ENCODE results near the gene ADSS1. TPM values are rescaled to one million over a fixed set of nuclear protein-coding genes. Genes with fewer than 3 reads are reported as not detected.

ADSS1 gene
- total RNA-seq, 4 donors from 2014 or later: 4.4 to 11.3 (median 7.1) TPM; not detected in 1

GRCh38 chr14:104738375-104739019, 14.5 kb downstream of the ADSS1 start:
- Histone ChIP-seq H3K4me1 (peaks cover 6 to 12% (median 9%) of the 10 kb centered on the region in 4 donors), H3K27me3 (no peaks in the 10 kb centered on the region), H3K36me3 (no peaks in the 10 kb centered on the region), H3K27ac (no peak overlapping the region), H3K9me3 (no peaks in the 10 kb centered on the region), H3K4me3 (no peak overlapping the region)
- intact Hi-C loops (cut with DNase I; ENCODE audit: low total_unique reads): no loop called here
- TF ChIP-seq EP300 (IDR thresholded peaks at IDR 0.05; ENCODE audit: low read depth) (no peak), POLR2A (IDR thresholded peaks at IDR 0.05) (no peak), POLR2AphosphoS5 (IDR thresholded peaks at IDR 0.05) (no peak)
- 90% methylated on average over 17 of the region's 18 CpGs; no CpG with 5 or more reads in 1 of the 2 donors for WGBS, 2 donors (ENCODE audit: low coverage in 1 of 2)
- DNase-seq: no peak
- in situ Hi-C loops (cut with MboI; ENCODE audit: low pct_ligation_motif_present in 1 of 4, low pct_unique_long_range_greater_than_20kb in 1 of 4, low sequenced_read_pairs in 3 of 4): no loop called here

GRCh38 chr14:104739026-104739425, 15.0 kb downstream of the ADSS1 start:
- intact Hi-C loops (cut with DNase I; ENCODE audit: low total_unique reads) (no loop called here), in situ Hi-C loops (cut with MboI; ENCODE audit: low pct_ligation_motif_present in 1 of 4, low pct_unique_long_range_greater_than_20kb in 1 of 4, low sequenced_read_pairs in 3 of 4) (no loop called here)
- Histone ChIP-seq H3K36me3 (no peaks in the 10 kb centered on the region), H3K4me1 (peaks cover 6 to 10% (median 8%) of the 10 kb centered on the region in 4 donors), H3K27me3 (no peaks in the 10 kb centered on the region), H3K4me3 (no peak overlapping the region), H3K9me3 (no peaks in the 10 kb centered on the region), H3K27ac (no peak overlapping the region)
- WGBS, 2 donors (ENCODE audit: low coverage in 1 of 2): 90% methylated on average over 17 of the region's 17 CpGs; no CpG with 5 or more reads in 1 of the 2 donors
- TF ChIP-seq EP300 (IDR thresholded peaks at IDR 0.05; ENCODE audit: low read depth) (no peak), POLR2AphosphoS5 (IDR thresholded peaks at IDR 0.05) (no peak), POLR2A (IDR thresholded peaks at IDR 0.05) (no peak), CTCF (IDR thresholded peaks at IDR 0.05) (no peak)
- DNase-seq: no peak

GRCh38 chr14:104739546-104740516, 15.8 kb downstream of the ADSS1 start:
- WGBS, 2 donors (ENCODE audit: low coverage in 1 of 2): 82% methylated on average over 29 of the region's 29 CpGs; no CpG with 5 or more reads in 1 of the 2 donors
- no peak for TF ChIP-seq EP300 (IDR thresholded peaks at IDR 0.05; ENCODE audit: low read depth)
- TF ChIP-seq CTCF (IDR thresholded peaks at IDR 0.05): no peak
- TF ChIP-seq POLR2AphosphoS5 (IDR thresholded peaks at IDR 0.05): no peak
- no peak for TF ChIP-seq POLR2A (IDR thresholded peaks at IDR 0.05)
- Histone ChIP-seq H3K4me3 (no peak overlapping the region), H3K27me3 (no peaks in the 10 kb centered on the region), H3K36me3 (no peaks in the 10 kb centered on the region), H3K4me1 (peaks cover 6 to 10% (median 8%) of the 10 kb centered on the region in 4 donors), H3K27ac (no peak overlapping the region), H3K9me3 (no peaks in the 10 kb centered on the region)
- in situ Hi-C loops (cut with MboI; ENCODE audit: low pct_ligation_motif_present in 1 of 4, low pct_unique_long_range_greater_than_20kb in 1 of 4, low sequenced_read_pairs in 3 of 4): no loop called here
- no peak for DNase-seq
- intact Hi-C loops (cut with DNase I; ENCODE audit: low total_unique reads): no loop called here

GRCh38 chr14:104741108-104741802, 17.2 kb downstream of the ADSS1 start:
- Histone ChIP-seq H3K4me3 (no peak overlapping the region), H3K36me3 (no peaks in the 10 kb centered on the region), H3K9me3 (no peaks in the 10 kb centered on the region), H3K4me1 (peaks cover 2 to 8% (median 5%) of the 10 kb centered on the region in 4 donors), H3K27me3 (no peaks in the 10 kb centered on the region), H3K27ac (no peak overlapping the region)
- intact Hi-C loops (cut with DNase I; ENCODE audit: low total_unique reads): no loop called here
- in situ Hi-C loops (cut with MboI; ENCODE audit: low pct_ligation_motif_present in 1 of 4, low pct_unique_long_range_greater_than_20kb in 1 of 4, low sequenced_read_pairs in 3 of 4): no loop called here
- TF ChIP-seq EP300 (IDR thresholded peaks at IDR 0.05; ENCODE audit: low read depth) (no peak), POLR2AphosphoS5 (IDR thresholded peaks at IDR 0.05) (no peak), POLR2A (IDR thresholded peaks at IDR 0.05) (no peak), CTCF (IDR thresholded peaks at IDR 0.05) (no peak)
- WGBS, 2 donors (ENCODE audit: low coverage in 1 of 2): 90% methylated on average over 29 of the region's 29 CpGs; no CpG with 5 or more reads in 1 of the 2 donors
- DNase-seq: no peak

Data from transverse colon (tissue), 4 donors.